ENCODE measurements around the gene ABCA13. TPM values are rescaled to one million over a fixed set of nuclear protein-coding genes. Genes with fewer than 3 reads are reported as not detected.

Gene ABCA13
- total and polyA plus RNA-seq, 2 donors (not counting 3 experiments of a cell fraction or from before 2014, with no cell fraction given) = 0.01 to 0.11 TPM

GRCh38 chr7:48637382-48637781 lies 466.1 kb downstream of the ABCA13 start:
- Histone ChIP-seq H3K4me2 (ENCODE audit: insufficient read depth, low read length) (no peak overlapping the region), H3K4me3 (replicated peaks in 1 of 3; ENCODE audit: insufficient read depth in 1 of 3, low read depth in 1 of 3, low read length in 3 of 3) (no peak overlapping the region), H4K20me1 (replicated peaks; ENCODE audit: control insufficient read depth, extremely low read depth, insufficient read depth, low read length) (no peaks in the 10 kb centered on the region), H3K9me1 (replicated peaks; ENCODE audit: control insufficient read depth, extremely low read depth, insufficient read depth, low read length) (no peaks in the 10 kb centered on the region), H3K9me3 (replicated peaks; ENCODE audit: control insufficient read depth, insufficient read depth, low read length) (no peaks in the 10 kb centered on the region), H3K27me3 (ENCODE audit: control insufficient read depth in 2 of 2, insufficient read depth in 2 of 2, low read length in 2 of 2) (no peaks in the 10 kb centered on the region), H3K4me1 (ENCODE audit: control insufficient read depth, extremely low read depth, insufficient read depth, low read length) (no peaks in the 10 kb centered on the region), H3K36me3 (ENCODE audit: control insufficient read depth in 2 of 2, extremely low read depth in 1 of 2, insufficient read depth in 2 of 2, low read length in 2 of 2) (no peaks in the 10 kb centered on the region), H3K79me2 (ENCODE audit: control insufficient read depth, insufficient read depth, low read length) (no peaks in the 10 kb centered on the region), H2AFZ (ENCODE audit: low read depth, low read length) (no peak overlapping the region), H3K27ac (ENCODE audit: insufficient read depth, low read depth, low read length) (no peak overlapping the region), H3K9ac (replicated peaks; ENCODE audit: extremely low read depth, insufficient read depth, low read length) (no peak overlapping the region)
- DNase-seq (ENCODE audit: low read depth, low spot score) (no peak), FAIRE-seq (no peak)
- BruUV-seq (replicated peaks) = no TSS peak
- TF ChIP-seq POLR2AphosphoS5 (IDR thresholded peaks at IDR 0.05; ENCODE audit: insufficient read depth, low read depth, low read length) = no peak
- ChIA-PET CTCF (interaction anchor here (0.6 kb wide), 1 partner anchor 1365 kb away, joined by 3 read pairs; no protein-coding TSS in a partner anchor), POLR2A (no interaction called here)
- dilution Hi-C loops (cut with MboI; ENCODE audit: extremely low pct_ligation_motif_present, low sequenced_read_pairs) = no loop called here
- intact Hi-C loops (cut with micrococcal nuclease) = no loop called here

GRCh38 chr7:48638041-48638440 lies 466.8 kb downstream of the ABCA13 start:
- no peak overlapping the region for H2AFZ ChIP-seq (ENCODE audit: low read depth, low read length)
- dilution Hi-C loops (cut with MboI; ENCODE audit: extremely low pct_ligation_motif_present, low sequenced_read_pairs) = no loop called here
- no peaks in the 10 kb centered on the region for H3K27me3 ChIP-seq (ENCODE audit: control insufficient read depth in 2 of 2, insufficient read depth in 2 of 2, low read length in 2 of 2)
- H3K27ac ChIP-seq (ENCODE audit: insufficient read depth, low read depth, low read length) = no peak overlapping the region
- no peak overlapping the region for H3K4me2 ChIP-seq (ENCODE audit: insufficient read depth, low read length)
- no peaks in the 10 kb centered on the region for H3K79me2 ChIP-seq (ENCODE audit: control insufficient read depth, insufficient read depth, low read length)
- no peaks in the 10 kb centered on the region for H3K36me3 ChIP-seq (ENCODE audit: control insufficient read depth in 2 of 2, extremely low read depth in 1 of 2, insufficient read depth in 2 of 2, low read length in 2 of 2)
- H3K9me3 ChIP-seq (replicated peaks; ENCODE audit: control insufficient read depth, insufficient read depth, low read length) = no peaks in the 10 kb centered on the region
- no peaks in the 10 kb centered on the region for H3K4me1 ChIP-seq (ENCODE audit: control insufficient read depth, extremely low read depth, insufficient read depth, low read length)
- FAIRE-seq (no peak), DNase-seq (ENCODE audit: low read depth, low spot score) (no peak)
- no peaks in the 10 kb centered on the region for H3K9me1 ChIP-seq (replicated peaks; ENCODE audit: control insufficient read depth, extremely low read depth, insufficient read depth, low read length)
- H3K4me3 ChIP-seq (replicated peaks in 1 of 3; ENCODE audit: insufficient read depth in 1 of 3, low read depth in 1 of 3, low read length in 3 of 3) = no peak overlapping the region
- POLR2A ChIA-PET = no interaction called here
- CTCF ChIA-PET = no interaction called here
- H4K20me1 ChIP-seq (replicated peaks; ENCODE audit: control insufficient read depth, extremely low read depth, insufficient read depth, low read length) = no peaks in the 10 kb centered on the region
- intact Hi-C loops (cut with micrococcal nuclease) = no loop called here
- BruUV-seq (replicated peaks) = no TSS peak
- H3K9ac ChIP-seq (replicated peaks; ENCODE audit: extremely low read depth, insufficient read depth, low read length) = no peak overlapping the region
- no peak for TF ChIP-seq MAX (IDR thresholded peaks at IDR 0.05; ENCODE audit: insufficient read depth, insufficient read length)
- TF ChIP-seq POLR2AphosphoS5 (IDR thresholded peaks at IDR 0.05; ENCODE audit: insufficient read depth, low read depth, low read length) = no peak
